A673 (cell line): Measurements from ENCODE around the gene ITM2B. TPM values are rescaled to one million over a fixed set of nuclear protein-coding genes. Genes with fewer than 3 reads are reported as not detected.

ENCODE experiments used
- BruUV-seq: library from RNA; stranded (reverse); fragments of 400-500 nt; replicated peaks from 2 replicates; lab custom pipeline; 2021; lab: Mats Ljungman, UMichigan
- CTCF ChIA-PET: fragments of 300-600 bp; sonication (Branson Sonifier 250); formaldehyde crosslinking; loops from one replicate; lab custom pipeline; 2022; ENCODE audit warnings: antibody characterized with exemption; lab: Charles Lee
- POLR2A ChIA-PET: fragments of 300-600 bp; sonication (Branson Sonifier 250); formaldehyde crosslinking; loops from one replicate; lab custom pipeline; 2022; ENCODE audit warnings: antibody characterized with exemption; ENCODE audit not compliant: low non-redundant PET; lab: Charles Lee
- DNase-seq: peaks from one replicate; pipeline ENCODE4 v3.0.0-alpha.2; 2015; ENCODE audit warnings: low spot score
- H3K27ac ChIP-seq: fragments of 200-600 bp; sonication (generic); 2 replicates; pipeline ENCODE4 v1.5.1; 2016; ENCODE audit warnings: mixed run types, low read depth, mild to moderate bottlenecking, mixed read lengths, antibody characterized with exemption, low read length; ENCODE audit not compliant: poor library complexity, severe bottlenecking
- H3K27me3 ChIP-seq: fragments of 200-600 bp; sonication (generic); replicated peaks from 2 replicates; pipeline ENCODE4 v1.6.1; 2017; ENCODE audit warnings: mixed run types, low read depth, mild to moderate bottlenecking, mixed read lengths, antibody characterized with exemption, low read length; ENCODE audit not compliant: insufficient read depth, poor library complexity
- H3K36me3 ChIP-seq: fragments of 200-600 bp; sonication (generic); 2 replicates; pipeline ENCODE4 v1.6.1; 2016; ENCODE audit warnings: mixed run types, mild to moderate bottlenecking, mixed read lengths, antibody characterized with exemption, low read length; ENCODE audit not compliant: insufficient read depth, poor library complexity, severe bottlenecking
- H3K4me1 ChIP-seq: fragments of 200-600 bp; sonication (generic); 2 replicates; pipeline ENCODE4 v1.6.1; 2017; ENCODE audit warnings: mixed run types, mild to moderate bottlenecking, mixed read lengths, antibody characterized with exemption, low read length; ENCODE audit not compliant: insufficient read depth, poor library complexity, severe bottlenecking
- H3K4me3 ChIP-seq: fragments of 200-600 bp; sonication (generic); 2 replicates; pipeline ENCODE4 v1.5.1; 2016; ENCODE audit warnings: low read depth, mixed run types, mild to moderate bottlenecking, mixed read lengths, low read length; ENCODE audit not compliant: poor library complexity, severe bottlenecking
- H3K9me3 ChIP-seq: fragments of 200-600 bp; sonication (generic); 2 replicates; pipeline ENCODE4 v1.6.1; 2016; ENCODE audit warnings: mixed run types, low read depth, mild to moderate bottlenecking, mixed read lengths, antibody characterized with exemption, low read length; ENCODE audit not compliant: poor library complexity, severe bottlenecking
- CTCF ChIP-seq: fragments of 300-800, 200-600 bp; sonication (generic); conservative IDR thresholded peaks from 2 replicates; pipeline ENCODE4 v1.5.1; 2017; ENCODE audit warnings: low read depth, mild to moderate bottlenecking, antibody characterized with exemption, low read length, moderate library complexity, mixed read lengths
- EZH2 ChIP-seq: fragments of 200-600 bp; sonication (generic); IDR thresholded peaks from 2 replicates; pipeline ENCODE4 v1.6.1; 2017; ENCODE audit warnings: borderline replicate concordance, low read depth, mild to moderate bottlenecking, mixed read lengths, antibody characterized with exemption, low read length; ENCODE audit not compliant: poor library complexity, severe bottlenecking
- intact Hi-C: fragments of 100-400 bp; cut with micrococcal nuclease; formaldehyde crosslinking; loops from one replicate; pipeline ENCODE4 v1.10.0; 2022; ENCODE audit not compliant: unreplicated experiment
- total RNA-seq: library from RNA; stranded (reverse); gene quantifications from 2 replicates; pipeline ENCODE4 v1.2.3, GENCODE V29; 2021

Gene ITM2B
- total RNA-seq, 1 experiment from 2014 or later, result 190 TPM

DNA sequence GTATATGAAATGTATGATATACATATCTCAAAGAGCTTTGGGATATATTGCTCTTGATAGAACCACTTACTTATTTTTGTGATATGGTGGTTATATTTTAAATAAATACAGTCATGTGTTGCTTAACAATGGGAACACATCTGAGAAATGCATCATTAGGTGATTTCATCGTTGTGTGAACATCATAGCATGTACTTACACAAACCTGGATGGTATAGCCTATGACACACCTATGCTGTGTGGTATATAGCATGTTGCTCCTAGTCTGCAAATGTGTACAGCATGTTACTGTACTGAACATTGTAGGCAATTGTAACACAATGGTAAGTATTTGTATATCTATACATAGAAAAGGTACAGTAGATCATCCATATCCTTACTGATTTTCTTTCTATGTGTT lies 78.2 kb downstream of the ITM2B start:
- no peak overlapping the region for H3K4me3 ChIP-seq
- DNase-seq, result no peak
- no peaks in the 10 kb centered on the region for H3K4me1 ChIP-seq
- no peak overlapping the region for H3K27ac ChIP-seq
- H3K9me3 ChIP-seq, result no peaks in the 10 kb centered on the region
- intact Hi-C loops, result no loop called here
- no TSS peak for BruUV-seq
- no peaks in the 10 kb centered on the region for H3K27me3 ChIP-seq
- H3K36me3 ChIP-seq, result peaks cover 23% of the 10 kb centered on the region
- ChIA-PET POLR2A (no interaction called here), CTCF (no interaction called here)
- TF ChIP-seq CTCF, result no peak
- no peak for TF ChIP-seq EZH2

DNA sequence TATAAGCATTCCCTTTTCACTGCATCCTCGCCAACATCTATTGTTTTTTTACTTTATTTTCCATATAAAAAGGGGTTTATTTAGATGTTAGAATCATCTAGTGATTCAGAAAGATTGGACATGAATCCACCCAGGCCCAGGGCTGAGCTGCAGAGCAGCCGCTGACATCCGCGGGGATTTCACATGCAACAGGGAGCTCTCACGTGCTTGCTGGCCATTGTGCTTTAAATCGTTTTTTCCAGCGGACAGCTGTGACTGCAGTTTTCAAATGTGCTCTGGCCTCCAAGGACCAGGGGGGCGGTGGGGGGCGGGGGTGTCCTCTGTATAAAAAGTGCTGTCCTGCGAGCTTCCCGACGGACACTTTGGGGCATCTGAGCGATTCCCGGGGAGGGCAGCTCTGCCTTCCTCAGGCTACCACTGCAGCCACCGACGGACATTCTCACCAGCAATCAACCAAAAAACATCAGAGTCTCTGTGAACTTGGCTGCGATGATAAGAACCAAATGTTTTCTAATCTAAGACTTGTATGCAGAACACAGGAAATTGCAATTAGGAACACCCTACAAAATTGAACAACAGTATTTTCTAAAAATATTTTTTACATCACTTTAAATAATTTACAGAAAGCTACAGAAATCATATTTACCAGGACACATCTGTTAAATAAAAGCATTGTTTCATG lies 83.1 kb downstream of the ITM2B start:
- no TSS peak for BruUV-seq
- no peak overlapping the region for H3K4me3 ChIP-seq
- TF ChIP-seq EZH2 (no peak), CTCF (no peak)
- intact Hi-C loops, result no loop called here
- H3K36me3 ChIP-seq, result peaks cover 10% of the 10 kb centered on the region
- no peaks in the 10 kb centered on the region for H3K27me3 ChIP-seq
- H3K27ac ChIP-seq, result no peak overlapping the region
- ChIA-PET POLR2A (no interaction called here), CTCF (no interaction called here)
- DNase-seq, result no peak
- no peaks in the 10 kb centered on the region for H3K4me1 ChIP-seq
- H3K9me3 ChIP-seq, result no peaks in the 10 kb centered on the region

GRCh38 chr13:48316826-48317510 lies 84.0 kb downstream of the ITM2B start:
- Histone ChIP-seq H3K27me3 (no peaks in the 10 kb centered on the region), H3K4me3 (no peak overlapping the region), H3K4me1 (no peaks in the 10 kb centered on the region), H3K36me3 (peaks cover 11% of the 10 kb centered on the region), H3K27ac (no peak overlapping the region), H3K9me3 (peaks cover under 1% of the 10 kb centered on the region)
- intact Hi-C loops, result no loop called here
- no peak for TF ChIP-seq EZH2
- no peak for TF ChIP-seq CTCF
- POLR2A ChIA-PET, result no interaction called here
- CTCF ChIA-PET, result no interaction called here
- DNase-seq, result no peak
- BruUV-seq, result no TSS peak
